ENCODE data around the gene KEAP1. TPM values are rescaled to one million over a fixed set of nuclear protein-coding genes. Genes with fewer than 3 reads are reported as not detected.

The KEAP1 gene
- total RNA-seq, 2 donors from 2014 or later: 30.9 to 37.6 TPM

- WGBS, 2 donors: 31 to 39% methylated on average over 7 to 9 of the region's 10 CpGs
Measured at GRCh38 chr19:10516671-10517286, 13.6 kb upstream of the KEAP1 start.

DNA sequence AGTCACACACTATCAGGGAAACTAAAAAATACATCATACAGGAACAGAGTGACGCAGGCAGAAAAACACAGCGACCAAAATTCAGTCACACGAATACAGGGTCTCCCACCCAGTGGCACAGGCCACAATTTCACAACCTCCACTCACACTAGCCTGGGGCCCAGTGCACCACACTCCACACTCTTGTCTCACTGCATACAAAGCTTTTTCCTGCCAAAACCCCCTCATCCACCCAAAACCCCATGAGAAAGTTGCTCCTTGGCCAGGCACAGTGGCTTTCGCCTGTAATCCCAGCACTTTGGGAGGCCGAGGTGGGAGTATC, 12.9 kb upstream of the KEAP1 start:
- 71 to 72% methylated on average over 5 of the region's 5 CpGs for WGBS, 2 donors
- Histone ChIP-seq H3K27ac (no peak overlapping the region), H3K4me1 (peaks cover 48% of the 10 kb centered on the region), H3K9me3 (no peaks in the 10 kb centered on the region), H3K4me3 (no peak overlapping the region), H3K27me3 (no peaks in the 10 kb centered on the region), H3K36me3 (replicated peaks in 1 of 2; ENCODE audit: insufficient read depth in 1 of 2, low read depth in 2 of 2) (no peaks in the 10 kb centered on the region)
- DNase-seq (no peak), ATAC-seq (no peak)
- no peak for TF ChIP-seq CTCF (IDR thresholded peaks at IDR 0.05)
- TF ChIP-seq POLR2A (IDR thresholded peaks at IDR 0.05): no peak
- intact Hi-C loops (cut with DNase I): no loop called here

More at GRCh38 chr19:10516671-10517286, 13.6 kb upstream of the KEAP1 start:
- TF ChIP-seq POLR2A (IDR thresholded peaks at IDR 0.05): no peak
- TF ChIP-seq CTCF (IDR thresholded peaks at IDR 0.05): no peak
- Histone ChIP-seq H3K36me3 (replicated peaks in 1 of 2; ENCODE audit: insufficient read depth in 1 of 2, low read depth in 2 of 2) (no peaks in the 10 kb centered on the region), H3K27ac (peak overlapping the region in 2 of 4 donors; percentile 30 to 57), H3K9me3 (no peaks in the 10 kb centered on the region), H3K4me1 (peaks cover 56% of the 10 kb centered on the region), H3K4me3 (peak overlapping the region in 1 of 2 donors; percentile 4), H3K27me3 (no peaks in the 10 kb centered on the region)
- intact Hi-C loops (cut with DNase I): no loop called here
- peak in 1 of 4 donors; percentile 27 for DNase-seq
- ATAC-seq: no peak

- Histone ChIP-seq H3K36me3 (replicated peaks in 1 of 2; ENCODE audit: insufficient read depth in 1 of 2, low read depth in 2 of 2) (no peaks in the 10 kb centered on the region), H3K4me3 (no peak overlapping the region), H3K27me3 (no peaks in the 10 kb centered on the region), H3K9me3 (no peaks in the 10 kb centered on the region), H3K27ac (no peak overlapping the region), H3K4me1 (peaks cover 38% of the 10 kb centered on the region)
- WGBS, 2 donors: 50 to 87% methylated on average over 29 to 105 of the region's 107 CpGs
- TF ChIP-seq POLR2A (IDR thresholded peaks at IDR 0.05): no peak
- no peak for TF ChIP-seq CTCF (IDR thresholded peaks at IDR 0.05)
- ATAC-seq (no peak), DNase-seq (no peak)
- intact Hi-C loops (cut with DNase I): no loop called here
Measured at GRCh38 chr19:10514211-10515145, 11.3 kb upstream of the KEAP1 start.

- no peaks in the 10 kb centered on the region for H3K36me3 ChIP-seq (replicated peaks in 1 of 2; ENCODE audit: insufficient read depth in 1 of 2, low read depth in 2 of 2)
- no peak for ATAC-seq
- no peaks in the 10 kb centered on the region for H3K27me3 ChIP-seq
- no peak for DNase-seq
- H3K27ac ChIP-seq: no peak overlapping the region
- intact Hi-C loops (cut with DNase I): no loop called here
- no peak overlapping the region for H3K4me3 ChIP-seq
- WGBS, 2 donors: 82 to 88% methylated on average over 7 of the region's 7 CpGs
- H3K4me1 ChIP-seq: peaks cover 25% of the 10 kb centered on the region
- H3K9me3 ChIP-seq: no peaks in the 10 kb centered on the region
- no peak for TF ChIP-seq POLR2A (IDR thresholded peaks at IDR 0.05)
- TF ChIP-seq CTCF (IDR thresholded peaks at IDR 0.05): no peak
Measured at GRCh38 chr19:10513223-10513622, 10.1 kb upstream of the KEAP1 start.
